Stromal cell of bone marrow (primary cell): Measurements from ENCODE around the gene IFNLR1.
"Not testable (repeated sequence)": the region's sequence is repeated elsewhere in the genome, so short reads cannot be mapped to it uniquely, and the experiment has no call there.

Source experiments
- DNase-seq: peaks from one replicate; pipeline ENCODE4 v3.0.0-alpha.2; 2012; ENCODE audit warnings: low read depth

The IFNLR1 gene

GRCh38 chr1:24186993-24187790, at the start of gene IFNLR1:
Gene IFNLR1 (minus strand): TSS chr1:24187289. CDS start chr1:24187248, 41 bp downstream.
- no peak for DNase-seq

GRCh38 chr1:24235921-24236788, 49.1 kb upstream of the IFNLR1 start:
- no peak for DNase-seq

GRCh38 chr1:24233684-24234600, 46.9 kb upstream of the IFNLR1 start:
- DNase-seq, result no peak

- no peak for DNase-seq
Observed at GRCh38 chr1:24231701-24232100, 44.6 kb upstream of the IFNLR1 start.

GRCh38 chr1:24228311-24228710, 41.2 kb upstream of the IFNLR1 start:
- no peak for DNase-seq

- DNase-seq, result no peak
Observed at GRCh38 chr1:24226749-24227148, 39.7 kb upstream of the IFNLR1 start.

- no peak for DNase-seq
Observed at GRCh38 chr1:24224761-24225160, 37.7 kb upstream of the IFNLR1 start.

GRCh38 chr1:24224086-24224485, 37.0 kb upstream of the IFNLR1 start:
- DNase-seq, result no peak

GRCh38 chr1:24222793-24223192, 35.7 kb upstream of the IFNLR1 start:
- DNase-seq, result no peak

GRCh38 chr1:24222008-24222605, 35.0 kb upstream of the IFNLR1 start:
- no peak for DNase-seq

GRCh38 chr1:24221246-24221645, 34.2 kb upstream of the IFNLR1 start:
- no peak for DNase-seq

GRCh38 chr1:24216276-24217074, 29.4 kb upstream of the IFNLR1 start:
- DNase-seq, result no peak

- no peak for DNase-seq
Observed at GRCh38 chr1:24215226-24215814, 28.2 kb upstream of the IFNLR1 start.

- no peak for DNase-seq
Observed at GRCh38 chr1:24212376-24212775, 25.3 kb upstream of the IFNLR1 start.

- DNase-seq, result no peak
Observed at GRCh38 chr1:24210195-24210627, 23.1 kb upstream of the IFNLR1 start.

- no peak for DNase-seq
Observed at GRCh38 chr1:24209097-24209496, 22.0 kb upstream of the IFNLR1 start.

- no peak for DNase-seq
Observed at GRCh38 chr1:24207709-24208108, 20.6 kb upstream of the IFNLR1 start.

GRCh38 chr1:24207395-24207687, 20.3 kb upstream of the IFNLR1 start:
- not testable (repeated sequence) for DNase-seq

GRCh38 chr1:24206516-24207394, 19.7 kb upstream of the IFNLR1 start:
- no peak for DNase-seq

GRCh38 chr1:24206083-24206464, 19.0 kb upstream of the IFNLR1 start:
- DNase-seq, result no peak
